GM12875 (cell line): ENCODE results near the gene PTGDS.

Experiments used
- H3K4me3 ChIP-seq: one replicate; pipeline ENCODE4 v1.5.1; 2011; ENCODE audit warnings: low read depth, low read length, control low read depth
- TF ChIP-seq, protein P1 (sequence below): IDR thresholded peaks from 2 replicates; pipeline ENCODE4 v1.5.1; 2011; ENCODE audit warnings: low read depth, mild to moderate bottlenecking, control low read depth, inconsistent platforms, low read length, moderate library complexity, borderline replicate concordance; ENCODE audit not compliant: insufficient read depth

Gene PTGDS

GRCh38 chr9:136977649-136978072 lies 357 bp downstream of the PTGDS start:
- H3K4me3 ChIP-seq: no peak overlapping the region
- TF ChIP-seq, protein P1, sequence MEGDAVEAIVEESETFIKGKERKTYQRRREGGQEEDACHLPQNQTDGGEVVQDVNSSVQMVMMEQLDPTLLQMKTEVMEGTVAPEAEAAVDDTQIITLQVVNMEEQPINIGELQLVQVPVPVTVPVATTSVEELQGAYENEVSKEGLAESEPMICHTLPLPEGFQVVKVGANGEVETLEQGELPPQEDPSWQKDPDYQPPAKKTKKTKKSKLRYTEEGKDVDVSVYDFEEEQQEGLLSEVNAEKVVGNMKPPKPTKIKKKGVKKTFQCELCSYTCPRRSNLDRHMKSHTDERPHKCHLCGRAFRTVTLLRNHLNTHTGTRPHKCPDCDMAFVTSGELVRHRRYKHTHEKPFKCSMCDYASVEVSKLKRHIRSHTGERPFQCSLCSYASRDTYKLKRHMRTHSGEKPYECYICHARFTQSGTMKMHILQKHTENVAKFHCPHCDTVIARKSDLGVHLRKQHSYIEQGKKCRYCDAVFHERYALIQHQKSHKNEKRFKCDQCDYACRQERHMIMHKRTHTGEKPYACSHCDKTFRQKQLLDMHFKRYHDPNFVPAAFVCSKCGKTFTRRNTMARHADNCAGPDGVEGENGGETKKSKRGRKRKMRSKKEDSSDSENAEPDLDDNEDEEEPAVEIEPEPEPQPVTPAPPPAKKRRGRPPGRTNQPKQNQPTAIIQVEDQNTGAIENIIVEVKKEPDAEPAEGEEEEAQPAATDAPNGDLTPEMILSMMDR: no peak

DNA sequence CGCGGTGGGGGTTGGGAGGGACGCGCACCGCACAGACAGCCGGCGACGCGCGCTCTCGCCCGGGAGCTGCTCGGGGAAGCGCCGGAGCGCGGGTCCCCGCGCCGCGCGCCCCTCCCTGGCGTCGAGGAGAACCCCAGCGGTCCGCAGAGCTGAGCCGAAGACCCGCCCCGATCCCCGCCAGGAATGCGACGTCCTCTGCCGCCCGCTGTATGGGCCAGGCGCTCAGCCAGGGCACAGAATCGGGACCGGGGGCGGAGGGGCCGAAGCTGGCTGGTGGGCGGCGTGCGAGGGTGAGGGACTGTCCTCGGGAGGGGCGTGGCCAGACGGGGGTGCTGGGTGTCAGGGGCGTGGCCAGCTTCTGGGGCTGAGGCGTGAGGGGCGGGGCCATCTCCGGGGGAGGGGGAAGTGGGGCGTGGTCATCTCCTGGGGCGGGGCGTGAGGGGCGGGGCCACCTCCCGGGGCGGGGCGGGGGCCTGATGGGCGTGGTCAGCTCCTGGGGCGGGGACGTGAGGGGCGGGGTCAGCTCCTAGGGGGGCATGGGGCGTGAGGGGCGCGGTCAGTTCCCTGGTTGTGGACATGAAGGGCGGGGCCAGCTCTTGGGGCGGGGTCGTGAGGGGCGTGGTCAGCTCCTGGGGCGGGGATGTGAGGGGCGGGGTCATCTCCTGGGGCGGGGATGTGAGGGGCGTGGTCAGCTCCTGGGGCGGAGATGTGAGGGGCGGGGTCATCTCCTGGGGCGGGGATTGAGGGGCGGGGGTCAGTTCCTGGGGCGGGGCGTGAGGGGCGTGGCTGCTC lies 965 bp downstream of the PTGDS start:
- no peak overlapping the region for H3K4me3 ChIP-seq
- TF ChIP-seq, protein P1: no peak

GRCh38 chr9:136978865-136979544 lies 1.7 kb downstream of the PTGDS start:
- H3K4me3 ChIP-seq: no peak overlapping the region
- TF ChIP-seq, protein P1: no peak

- TF ChIP-seq, protein P1: no peak
- H3K4me3 ChIP-seq: no peak overlapping the region
These were observed 2.7 kb downstream of the PTGDS start for GRCh38 chr9:136979769-136980587.

DNA sequence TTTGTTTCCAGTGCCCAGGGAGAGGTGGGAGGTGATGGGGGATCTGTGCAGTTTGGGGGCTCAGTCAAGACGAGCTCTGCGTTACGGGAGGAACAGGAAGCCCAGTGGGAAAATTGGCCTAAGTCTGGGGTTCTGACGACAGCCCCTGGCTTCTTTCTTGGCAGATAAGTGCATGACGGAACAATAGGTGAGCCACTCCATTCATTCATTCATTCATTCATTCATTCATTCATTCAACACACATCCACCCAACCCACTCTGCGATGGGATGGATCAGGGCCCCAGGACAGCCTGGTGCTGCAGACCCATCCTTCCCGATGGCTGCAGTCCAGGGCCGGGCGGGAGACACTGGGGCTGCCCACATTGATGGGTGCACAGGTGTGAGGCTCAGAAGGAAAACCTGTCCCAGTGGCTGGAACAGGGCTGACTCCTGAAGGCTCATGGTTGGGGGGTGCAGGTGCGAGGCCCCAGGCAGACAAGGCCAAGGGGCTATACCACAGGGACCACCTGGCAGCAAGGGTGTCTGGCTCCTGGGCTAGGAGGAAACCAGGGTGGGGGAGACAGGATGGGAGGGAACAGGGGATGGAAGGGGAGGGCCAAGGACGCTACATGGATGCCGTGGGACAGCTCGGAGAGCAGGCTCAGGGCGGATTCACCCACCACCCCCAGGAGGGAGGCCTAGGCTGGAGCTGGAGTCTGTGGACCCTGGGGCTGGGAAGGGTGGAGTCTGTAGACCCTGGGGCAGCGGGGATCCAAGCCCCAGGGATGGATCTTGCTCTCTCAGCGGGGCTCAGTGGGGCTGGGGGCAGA lies 3.6 kb downstream of the PTGDS start:
- TF ChIP-seq, protein P1: no peak

DNA sequence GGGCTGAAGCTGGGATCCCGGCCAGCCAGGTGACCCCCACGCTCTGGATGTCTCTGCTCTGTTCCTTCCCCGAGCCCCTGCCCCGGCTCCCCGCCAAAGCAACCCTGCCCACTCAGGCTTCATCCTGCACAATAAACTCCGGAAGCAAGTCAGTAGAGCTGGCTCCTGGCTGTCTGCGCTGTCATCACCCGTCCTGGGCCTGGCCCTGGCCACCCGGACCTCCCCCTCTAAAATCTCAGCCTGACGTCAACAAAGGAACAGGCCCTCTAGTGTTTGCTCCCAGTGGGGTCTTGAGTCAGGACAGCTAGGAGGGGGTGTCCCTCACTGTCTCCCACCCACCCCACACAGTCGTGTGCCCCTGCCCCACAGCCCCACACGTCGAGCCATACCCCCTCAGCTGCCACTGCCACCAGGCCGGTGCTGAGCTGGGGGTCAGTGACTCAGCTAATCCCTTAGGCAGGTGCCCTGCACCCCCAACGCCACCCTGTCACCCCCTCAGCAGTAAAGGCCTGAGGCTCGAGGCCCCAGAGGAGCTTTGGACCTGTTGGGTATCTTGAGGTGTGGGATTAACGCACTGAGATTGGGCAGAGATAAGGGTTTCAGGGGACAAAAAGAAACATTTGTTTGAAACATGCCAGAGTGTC lies 4.4 kb downstream of the PTGDS start:
- TF ChIP-seq, protein P1: no peak
- H3K4me3 ChIP-seq: no peak overlapping the region

More for the DNA sequence above, 3.6 kb downstream of the PTGDS start:
- H3K4me3 ChIP-seq: no peak overlapping the region
